ENCODE data around the gene IGF1R. TPM values are rescaled to one million over a fixed set of nuclear protein-coding genes. Genes with fewer than 3 reads are reported as not detected.

IGF1R gene
- total RNA-seq, 2 donors from 2014 or later: 10.3 to 12.6 TPM

DNA sequence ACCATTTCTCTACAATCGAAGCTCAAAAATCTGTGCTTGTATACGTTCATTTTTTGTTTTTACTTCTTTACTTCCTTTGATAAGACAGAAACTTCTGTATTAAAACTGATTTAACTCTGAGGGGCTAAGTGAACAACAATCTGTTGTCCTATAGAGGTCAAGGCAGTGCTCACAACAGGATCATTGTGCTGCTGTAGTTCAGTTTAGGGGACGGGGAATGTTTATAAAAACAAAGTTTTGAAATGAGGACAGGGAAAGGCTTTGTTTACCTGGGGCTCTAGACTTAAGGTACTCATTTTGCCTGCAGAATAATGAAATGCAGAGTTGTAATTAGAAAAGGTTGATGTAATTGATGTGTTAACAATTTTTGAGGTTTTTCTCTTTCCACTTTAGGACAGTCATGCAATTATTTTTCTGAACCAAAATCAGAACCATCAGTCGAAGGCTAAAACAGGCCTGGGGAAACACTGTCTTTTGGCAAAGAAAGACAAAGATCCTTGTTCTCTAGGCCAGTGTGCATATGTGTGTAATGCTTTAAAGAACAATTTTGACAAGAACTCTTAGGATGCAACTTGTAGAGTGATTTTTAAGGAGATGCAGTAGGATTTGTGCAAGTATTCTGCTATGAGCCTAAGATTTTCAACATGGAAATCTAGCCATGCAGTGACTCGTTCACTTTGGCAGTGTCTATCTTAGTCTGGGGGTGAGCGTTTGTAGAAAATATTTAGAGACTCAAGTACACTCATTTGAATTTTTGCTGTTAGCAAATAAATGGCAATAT is 194.0 kb downstream of the IGF1R start:
- DNase-seq (ENCODE audit: low spot score) (no peak), ATAC-seq (no peak)
- Mint-ChIP-seq H3K4me3 (no peak overlapping the region), H3K4me1 (ENCODE audit: low read depth in 2 of 2) (peaks cover 5 to 12% of the 10 kb centered on the region in 2 donors), H3K9me3 (no peaks in the 10 kb centered on the region), H3K27me3 (no peaks in the 10 kb centered on the region), H3K27ac (no peak overlapping the region), H3K36me3 (no peaks in the 10 kb centered on the region)

- no peaks in the 10 kb centered on the region for H3K36me3 Mint-ChIP-seq
- no peak overlapping the region for H3K4me3 Mint-ChIP-seq
- peaks cover 5 to 12% of the 10 kb centered on the region in 2 donors for H3K4me1 Mint-ChIP-seq (ENCODE audit: low read depth in 2 of 2)
- no peaks in the 10 kb centered on the region for H3K27me3 Mint-ChIP-seq
- ATAC-seq (no peak), DNase-seq (ENCODE audit: low spot score) (no peak)
- no peaks in the 10 kb centered on the region for H3K9me3 Mint-ChIP-seq
- H3K27ac Mint-ChIP-seq: no peak overlapping the region
Observed at GRCh38 chr15:98842973-98843285, 194.6 kb downstream of the IGF1R start.

- no peaks in the 10 kb centered on the region for H3K36me3 Mint-ChIP-seq
- no peak overlapping the region for H3K4me3 Mint-ChIP-seq
Observed at GRCh38 chr15:98843844-98844243, 195.5 kb downstream of the IGF1R start.

DNA sequence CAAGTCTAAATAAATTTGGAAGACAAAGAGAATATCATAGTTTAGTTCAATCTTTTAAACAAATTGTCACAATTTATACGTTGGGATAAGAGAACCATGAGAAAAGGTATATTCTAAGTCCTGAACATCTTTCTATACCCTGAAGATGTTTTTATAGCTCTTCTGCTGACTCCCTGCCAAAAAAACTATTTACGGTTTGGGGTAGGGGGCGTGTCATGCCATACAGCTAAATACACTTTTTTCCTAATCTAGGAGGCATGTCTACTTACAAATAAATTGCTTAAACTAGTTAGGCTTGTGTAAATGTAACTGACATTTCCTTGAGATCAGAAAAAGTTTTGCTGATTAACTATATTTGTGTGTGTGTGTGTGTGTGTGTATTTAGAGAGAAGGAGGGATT is 195.9 kb downstream of the IGF1R start:
- no peaks in the 10 kb centered on the region for H3K27me3 Mint-ChIP-seq
- no peaks in the 10 kb centered on the region for H3K36me3 Mint-ChIP-seq
- H3K4me3 Mint-ChIP-seq: no peak overlapping the region
- no peaks in the 10 kb centered on the region for H3K9me3 Mint-ChIP-seq
- H3K4me1 Mint-ChIP-seq (ENCODE audit: low read depth in 2 of 2): peaks cover 5 to 12% of the 10 kb centered on the region in 2 donors
- DNase-seq (ENCODE audit: low spot score) (no peak), ATAC-seq (no peak)
- no peak overlapping the region for H3K27ac Mint-ChIP-seq

More at GRCh38 chr15:98843844-98844243, 195.5 kb downstream of the IGF1R start:
- no peak for ATAC-seq
- DNase-seq (ENCODE audit: low spot score): no peak
- Mint-ChIP-seq H3K9me3 (no peaks in the 10 kb centered on the region), H3K27ac (no peak overlapping the region), H3K27me3 (no peaks in the 10 kb centered on the region), H3K4me1 (ENCODE audit: low read depth in 2 of 2) (peaks cover 5 to 12% of the 10 kb centered on the region in 2 donors)

- ATAC-seq: no peak
- H3K9me3 Mint-ChIP-seq: no peaks in the 10 kb centered on the region
- H3K27ac Mint-ChIP-seq: no peak overlapping the region
- H3K36me3 Mint-ChIP-seq: no peaks in the 10 kb centered on the region
- peaks cover 7 to 10% of the 10 kb centered on the region in 2 donors for H3K4me1 Mint-ChIP-seq (ENCODE audit: low read depth in 2 of 2)
- DNase-seq (ENCODE audit: low spot score): no peak
- H3K4me3 Mint-ChIP-seq: no peak overlapping the region
- H3K27me3 Mint-ChIP-seq: no peaks in the 10 kb centered on the region
Observed at GRCh38 chr15:98845138-98845884, 197.0 kb downstream of the IGF1R start.

- Mint-ChIP-seq H3K4me3 (peak overlapping the region; percentile 95), H3K36me3 (no peaks in the 10 kb centered on the region), H3K9me3 (no peaks in the 10 kb centered on the region), H3K27ac (peak overlapping the region; percentile 65 to 78), H3K27me3 (no peaks in the 10 kb centered on the region), H3K4me1 (ENCODE audit: low read depth in 2 of 2) (peaks cover 37 to 38% of the 10 kb centered on the region in 2 donors)
- peak; percentile 67 to 73 for ATAC-seq
- DNase-seq (ENCODE audit: low spot score): peak; percentile 71
Observed at GRCh38 chr15:98850961-98851572, 202.7 kb downstream of the IGF1R start.

DNA sequence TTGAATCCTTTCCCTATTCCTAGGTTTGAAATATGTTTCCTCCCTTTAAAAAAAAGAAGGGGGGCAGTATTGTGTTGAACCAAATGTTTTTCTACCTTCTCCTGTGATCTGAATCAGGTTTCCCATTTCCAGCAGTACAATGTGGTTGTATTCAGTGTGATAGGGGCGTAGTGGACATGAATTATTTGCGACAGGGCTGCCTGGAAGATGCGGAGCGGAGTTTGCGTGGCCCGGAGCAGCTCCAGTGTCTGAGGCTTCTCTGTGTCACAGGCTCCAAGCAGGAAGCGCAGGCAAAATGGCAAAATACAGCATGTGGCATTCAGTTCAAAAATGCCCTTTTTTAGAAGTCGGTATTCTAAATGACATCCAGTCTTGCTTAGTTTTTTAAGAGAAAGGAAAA is 204.8 kb downstream of the IGF1R start:
- H3K27ac Mint-ChIP-seq: peak overlapping the region; percentile 78 to 96
- peaks cover 37 to 38% of the 10 kb centered on the region in 2 donors for H3K4me1 Mint-ChIP-seq (ENCODE audit: low read depth in 2 of 2)
- no peaks in the 10 kb centered on the region for H3K36me3 Mint-ChIP-seq
- no peaks in the 10 kb centered on the region for H3K9me3 Mint-ChIP-seq
- DNase-seq (ENCODE audit: low spot score): peak; percentile 77
- no peaks in the 10 kb centered on the region for H3K27me3 Mint-ChIP-seq
- H3K4me3 Mint-ChIP-seq: peak overlapping the region; percentile 95
- ATAC-seq: peak; percentile 66 to 67

- H3K36me3 Mint-ChIP-seq: no peaks in the 10 kb centered on the region
- ATAC-seq (no peak), DNase-seq (ENCODE audit: low spot score) (no peak)
- peaks cover 42 to 44% of the 10 kb centered on the region in 2 donors for H3K4me1 Mint-ChIP-seq (ENCODE audit: low read depth in 2 of 2)
- peak overlapping the region; percentile 95 for H3K4me3 Mint-ChIP-seq
- H3K9me3 Mint-ChIP-seq: no peaks in the 10 kb centered on the region
- H3K27me3 Mint-ChIP-seq: no peaks in the 10 kb centered on the region
- H3K27ac Mint-ChIP-seq: peak overlapping the region; percentile 78 to 96
Observed at GRCh38 chr15:98853617-98854420, 205.5 kb downstream of the IGF1R start.

GRCh38 chr15:98854496-98854895 is 206.2 kb downstream of the IGF1R start:
- H3K4me1 Mint-ChIP-seq (ENCODE audit: low read depth in 2 of 2): peaks cover 47 to 48% of the 10 kb centered on the region in 2 donors
- no peak overlapping the region for H3K4me3 Mint-ChIP-seq
- DNase-seq (ENCODE audit: low spot score) (no peak), ATAC-seq (no peak)
- H3K9me3 Mint-ChIP-seq: no peaks in the 10 kb centered on the region
- no peaks in the 10 kb centered on the region for H3K27me3 Mint-ChIP-seq
- H3K36me3 Mint-ChIP-seq: no peaks in the 10 kb centered on the region
- peak overlapping the region in 1 of 2 donors; percentile 82 for H3K27ac Mint-ChIP-seq

GRCh38 chr15:98855067-98855814 is 206.9 kb downstream of the IGF1R start:
- H3K4me1 Mint-ChIP-seq (ENCODE audit: low read depth in 2 of 2): peaks cover 46 to 49% of the 10 kb centered on the region in 2 donors
- no peaks in the 10 kb centered on the region for H3K9me3 Mint-ChIP-seq
- H3K27ac Mint-ChIP-seq: peak overlapping the region in 1 of 2 donors; percentile 82
- no peaks in the 10 kb centered on the region for H3K36me3 Mint-ChIP-seq
- H3K27me3 Mint-ChIP-seq: no peaks in the 10 kb centered on the region
- DNase-seq (ENCODE audit: low spot score): no peak
- ATAC-seq: no peak
- H3K4me3 Mint-ChIP-seq: peak overlapping the region; percentile 2

- Mint-ChIP-seq H3K4me3 (no peak overlapping the region), H3K27me3 (no peaks in the 10 kb centered on the region), H3K27ac (peak overlapping the region in 1 of 2 donors; percentile 82), H3K36me3 (no peaks in the 10 kb centered on the region), H3K4me1 (ENCODE audit: low read depth in 2 of 2) (peaks cover 45 to 49% of the 10 kb centered on the region in 2 donors), H3K9me3 (no peaks in the 10 kb centered on the region)
- ATAC-seq: no peak
- DNase-seq (ENCODE audit: low spot score): no peak
Observed at GRCh38 chr15:98855815-98856531, 207.6 kb downstream of the IGF1R start.

DNA sequence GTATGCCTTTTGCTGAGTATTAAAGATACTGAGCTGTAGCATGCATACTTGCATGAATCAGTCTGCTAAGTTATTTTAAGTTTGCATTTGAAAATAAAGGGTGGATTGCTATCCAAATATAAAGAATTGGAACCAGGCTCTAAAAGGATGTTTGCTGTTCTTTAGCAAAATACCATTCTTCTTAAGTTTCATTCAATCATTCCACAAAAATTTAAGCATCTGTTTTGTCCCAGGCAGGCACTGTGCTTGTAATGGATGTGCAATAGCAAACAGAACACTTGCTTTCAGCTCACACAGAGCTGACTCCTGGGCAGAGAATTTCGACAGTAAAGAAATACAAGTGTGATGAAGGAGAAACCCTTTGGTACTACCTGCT is 208.2 kb downstream of the IGF1R start:
- no peak for DNase-seq (ENCODE audit: low spot score)
- ATAC-seq: no peak
- Mint-ChIP-seq H3K27me3 (no peaks in the 10 kb centered on the region), H3K9me3 (no peaks in the 10 kb centered on the region), H3K4me3 (no peak overlapping the region), H3K4me1 (ENCODE audit: low read depth in 2 of 2) (peaks cover 46 to 49% of the 10 kb centered on the region in 2 donors), H3K36me3 (no peaks in the 10 kb centered on the region), H3K27ac (no peak overlapping the region)
